Hepatic stellate cell (primary cell): ENCODE results near the gene KLHL22.
"Not testable (repeated sequence)": the region's sequence is repeated elsewhere in the genome, so short reads cannot be mapped to it uniquely, and the experiment has no call there.

ENCODE experiments used
- DNase-seq: peaks from one replicate; pipeline ENCODE4 v3.0.0; 2011; ENCODE audit warnings: low spot score

The KLHL22 gene

DNA sequence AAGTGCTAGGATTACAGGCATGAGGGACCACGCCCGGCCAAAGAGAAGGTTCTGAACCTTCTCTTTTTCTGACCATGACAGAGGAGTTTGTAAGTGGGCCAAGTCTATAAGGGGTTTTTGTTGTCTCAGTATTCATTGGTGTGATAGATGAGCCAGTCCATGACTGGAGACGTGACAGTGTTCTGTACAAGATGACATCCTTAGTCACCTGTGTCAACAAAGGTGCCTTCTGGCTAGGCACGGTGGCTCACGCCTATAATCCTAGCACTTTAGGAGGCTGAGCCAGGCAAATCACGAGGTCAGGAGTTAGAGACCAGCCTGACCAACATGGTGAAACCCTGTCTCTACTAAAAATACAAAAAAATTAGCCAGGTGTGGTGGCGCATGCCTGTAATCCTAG lies 4.2 kb upstream of the KLHL22 start:
- no peak for DNase-seq

DNA sequence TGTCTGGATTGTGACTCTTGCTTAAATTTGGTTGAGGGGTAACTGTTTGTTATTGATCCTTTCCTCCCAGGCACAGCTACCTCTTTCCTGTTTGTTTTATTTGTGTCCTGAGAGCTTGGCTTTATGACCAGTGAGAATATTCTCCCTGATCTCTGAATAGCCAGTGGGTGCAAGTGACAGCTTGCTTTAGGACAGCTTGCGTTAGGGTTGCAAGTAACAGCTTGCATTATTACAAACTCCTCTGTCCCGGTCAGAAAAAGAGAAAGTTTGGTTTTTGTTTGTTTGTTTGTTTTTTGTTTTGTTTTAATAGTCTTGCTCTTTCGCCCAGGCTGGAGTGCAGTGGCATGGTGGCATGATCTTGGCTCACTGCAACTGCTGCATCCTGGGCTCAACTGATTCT lies 3.3 kb upstream of the KLHL22 start:
- DNase-seq = no peak

DNA sequence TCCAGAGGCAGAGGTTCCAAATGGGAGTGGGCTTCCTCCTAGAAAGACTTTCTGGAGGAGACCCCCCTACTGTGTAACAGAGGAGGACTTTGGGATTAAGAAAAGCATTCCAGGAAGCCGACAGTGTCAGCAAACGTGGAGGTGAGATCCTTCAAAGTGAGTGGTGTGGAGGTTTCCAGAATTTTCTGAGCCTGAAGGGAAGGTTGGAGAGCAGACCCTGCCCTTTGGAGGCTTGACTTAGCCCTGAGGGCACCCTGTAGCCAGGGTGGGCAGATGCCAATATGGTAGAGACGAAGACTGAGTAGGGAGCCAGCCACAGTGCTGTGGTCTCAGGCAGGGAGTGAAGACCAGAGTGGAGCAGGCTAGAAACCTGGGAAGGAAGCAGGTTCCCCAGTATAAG lies 1.8 kb upstream of the KLHL22 start:
- DNase-seq = no peak

DNA sequence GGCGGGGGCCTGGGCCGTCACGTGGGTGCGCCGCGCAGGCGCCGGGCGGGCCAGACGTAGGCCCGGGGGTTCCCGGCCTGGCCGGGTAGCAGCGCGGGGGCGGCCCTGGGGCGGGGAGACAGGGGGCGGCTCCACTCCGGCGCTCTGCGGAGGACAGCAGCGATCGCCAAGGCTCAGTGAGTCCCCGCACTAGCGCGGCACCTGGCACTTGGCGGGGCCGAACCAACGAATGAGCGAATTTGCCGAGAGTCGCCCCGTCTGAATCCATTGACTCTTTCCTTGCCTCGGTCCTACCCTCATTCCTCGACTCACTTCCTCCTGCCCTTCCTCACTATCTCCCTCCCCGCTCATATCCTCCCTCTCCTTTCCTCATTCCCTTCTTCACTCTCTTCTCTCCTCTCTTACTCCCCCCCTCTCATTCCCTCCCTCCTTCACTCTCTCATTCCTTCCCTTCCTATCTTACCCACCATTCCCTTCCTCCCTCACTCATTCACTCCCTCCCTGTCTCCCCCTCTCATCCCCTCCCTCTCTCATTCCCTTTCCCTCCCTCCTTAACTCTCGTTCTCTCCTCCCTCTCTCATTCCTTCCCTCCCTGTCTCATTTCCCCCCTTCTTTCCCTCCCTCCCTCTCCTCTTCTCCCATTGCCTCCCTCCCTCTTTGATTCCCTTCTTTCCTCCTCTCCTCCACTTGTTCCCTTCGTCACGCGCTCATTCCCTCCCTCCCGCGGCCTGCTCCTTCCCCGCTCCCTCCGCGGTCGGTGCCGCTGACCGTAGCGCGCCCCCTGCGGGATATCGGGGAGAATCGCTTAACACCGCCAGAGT lies 476 bp upstream of the KLHL22 start:
- DNase-seq = peak; percentile 98

DNA sequence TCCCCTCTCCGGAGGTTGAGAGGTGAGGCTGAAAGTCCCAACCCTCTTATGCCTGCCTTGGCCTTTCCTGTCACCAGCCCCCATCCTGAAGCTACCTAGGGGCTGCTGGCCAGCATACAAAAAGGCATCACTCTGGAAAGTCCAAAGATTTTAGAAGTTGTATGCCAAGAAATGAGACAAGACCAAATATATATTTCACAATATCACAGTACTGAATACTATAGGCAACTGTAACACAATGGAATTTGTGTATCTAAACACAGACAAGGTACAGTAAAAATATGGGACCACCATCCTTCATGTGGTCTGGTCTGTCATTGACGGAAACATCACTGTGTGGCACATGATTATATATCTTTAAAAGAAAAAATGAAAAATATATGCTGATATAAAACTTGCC lies 4.2 kb downstream of the KLHL22 start:
- DNase-seq = no peak

DNA sequence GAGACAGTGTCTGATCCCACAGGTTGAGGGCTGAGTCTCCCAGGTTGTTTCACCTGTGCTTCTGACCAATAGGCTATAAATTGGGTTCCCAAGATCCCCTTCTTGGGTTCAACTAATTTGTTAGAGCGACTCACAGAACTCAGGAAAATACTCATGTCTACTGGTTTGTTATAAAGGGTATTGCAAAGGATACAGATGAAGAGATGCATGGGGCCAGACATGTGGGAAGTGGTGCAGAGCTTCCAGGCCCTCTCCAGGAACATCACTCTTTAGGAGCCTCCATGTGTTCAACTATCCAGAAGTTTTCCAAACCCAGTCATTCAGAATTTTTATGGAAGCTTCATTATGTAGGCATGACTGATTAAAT lies 4.7 kb downstream of the KLHL22 start:
- no peak for DNase-seq

DNA sequence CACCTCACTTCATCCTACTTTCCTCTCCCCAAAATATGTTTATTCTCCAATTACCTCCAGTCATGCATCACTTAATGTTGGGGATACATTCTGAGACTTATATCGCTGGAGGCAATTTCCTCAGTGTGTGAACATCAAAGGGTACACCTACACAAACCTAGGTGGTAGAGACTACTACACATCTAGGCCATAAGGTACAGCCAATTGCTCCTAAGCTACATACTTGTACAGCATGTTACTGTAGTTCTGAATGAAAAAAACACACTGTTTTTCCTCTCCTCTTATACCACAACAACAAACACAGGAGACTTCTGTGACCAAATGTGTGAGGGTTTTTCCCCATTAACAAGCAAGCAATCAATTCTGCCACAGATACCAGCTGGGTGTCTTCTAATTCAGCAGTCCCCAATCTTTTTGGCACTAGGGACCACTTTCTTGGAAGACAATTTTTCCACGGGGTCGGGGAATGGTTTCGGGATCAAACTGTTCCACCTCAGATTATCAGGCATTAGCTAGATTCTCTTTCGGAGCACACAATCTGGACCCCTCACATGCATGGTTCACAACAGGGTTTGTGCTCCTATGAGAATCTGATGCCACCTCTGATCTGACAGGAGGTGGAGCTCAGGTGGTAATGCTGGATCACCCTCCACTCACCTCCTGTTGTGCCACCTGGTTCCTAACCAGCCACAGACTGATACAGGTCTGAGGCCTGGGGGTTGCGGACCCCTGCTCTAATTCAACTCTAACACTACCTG lies 5.2 kb downstream of the KLHL22 start:
- DNase-seq = no peak

DNA sequence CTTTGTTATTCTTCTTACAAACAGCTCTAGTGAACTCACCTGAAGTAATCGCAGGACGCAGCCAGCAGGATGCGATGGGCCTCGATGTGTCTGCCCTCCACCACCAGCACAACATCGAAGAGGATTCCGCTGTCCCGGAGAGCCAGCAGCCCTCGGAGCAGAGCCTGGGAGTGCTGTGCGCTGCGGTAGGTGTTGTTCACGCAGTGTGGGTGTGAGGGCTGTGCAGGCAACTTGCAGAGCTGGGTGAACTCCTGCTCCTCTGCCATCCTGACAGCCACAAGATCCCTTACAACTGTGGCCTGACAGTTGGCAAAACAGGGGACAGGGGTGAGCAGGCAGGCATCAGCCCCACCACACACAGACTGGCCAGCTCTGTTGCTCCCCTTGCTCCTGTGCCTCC lies 6.6 kb downstream of the KLHL22 start:
- DNase-seq = no peak

DNA sequence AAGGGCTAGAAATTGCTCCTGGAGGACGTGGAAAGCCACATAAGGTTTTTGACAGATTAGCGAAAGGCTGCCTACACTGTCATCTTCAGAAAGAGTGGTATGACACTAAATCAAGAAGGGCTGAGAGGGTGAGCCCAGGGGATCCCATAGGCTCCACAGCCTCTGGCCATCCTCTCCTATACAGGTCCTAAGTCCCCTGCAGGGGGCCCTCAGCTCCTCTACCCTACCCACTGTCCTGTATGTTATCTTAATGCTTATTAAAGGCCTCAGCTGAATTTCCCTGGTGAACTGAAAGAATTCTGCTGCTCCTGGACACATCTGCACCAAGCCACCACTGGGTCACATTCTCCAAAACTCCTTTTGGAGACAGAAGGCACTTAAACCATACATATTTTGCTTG lies 7.9 kb downstream of the KLHL22 start:
- no peak for DNase-seq

DNA sequence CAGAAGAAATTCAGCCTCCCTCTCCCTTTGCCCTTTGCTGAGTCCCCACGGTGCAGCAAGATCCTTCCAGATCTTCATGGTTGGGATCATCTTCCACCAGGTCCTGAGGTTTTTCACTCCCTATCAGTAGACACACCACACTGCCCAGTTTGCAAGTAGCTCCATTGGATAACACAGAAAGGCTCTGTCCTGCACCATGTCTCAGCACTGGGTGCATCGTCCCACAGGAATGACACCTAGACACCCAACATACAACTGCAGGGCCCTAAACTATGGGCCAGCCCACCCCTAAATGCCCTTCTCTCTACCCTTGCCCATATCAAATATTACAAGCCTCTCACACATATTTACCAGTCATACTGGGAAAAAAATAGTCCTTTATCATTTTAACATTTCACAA lies 9.4 kb downstream of the KLHL22 start:
- DNase-seq = no peak

DNA sequence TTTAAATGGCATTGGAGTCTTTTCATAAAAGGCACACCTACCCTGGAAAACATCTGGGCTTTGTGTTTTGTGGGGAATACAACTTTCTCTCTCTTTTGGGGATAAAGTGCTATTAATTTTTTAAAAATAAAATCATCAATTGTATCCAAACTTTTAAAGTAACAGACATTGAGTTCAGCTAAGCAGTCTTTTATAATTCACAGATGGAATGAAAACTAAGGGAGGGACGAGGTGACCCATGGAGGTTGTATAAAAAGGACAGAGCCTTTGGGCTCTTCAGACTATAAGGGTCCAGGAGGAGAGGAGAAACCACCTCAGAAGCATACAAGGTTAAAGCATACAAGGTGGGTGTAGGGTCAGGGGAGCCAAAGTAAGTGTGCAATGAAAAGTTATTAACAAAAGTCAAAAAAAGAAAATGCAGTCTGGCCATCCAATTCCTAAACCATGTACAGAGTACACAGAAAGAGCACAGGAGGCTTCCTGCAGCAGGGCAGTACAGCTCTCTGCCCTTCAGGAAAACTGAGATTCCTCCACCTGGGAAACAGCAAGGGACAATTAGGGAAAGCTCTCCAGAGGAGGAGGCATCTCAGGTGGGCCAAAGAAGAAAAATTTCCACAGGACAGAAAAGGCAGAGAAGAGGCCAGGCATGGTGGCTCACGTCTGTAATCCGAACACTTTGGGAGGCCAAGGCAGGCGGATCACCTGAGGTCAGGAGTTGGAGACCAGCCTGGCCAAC lies 10.5 kb downstream of the KLHL22 start:
- no peak for DNase-seq

DNA sequence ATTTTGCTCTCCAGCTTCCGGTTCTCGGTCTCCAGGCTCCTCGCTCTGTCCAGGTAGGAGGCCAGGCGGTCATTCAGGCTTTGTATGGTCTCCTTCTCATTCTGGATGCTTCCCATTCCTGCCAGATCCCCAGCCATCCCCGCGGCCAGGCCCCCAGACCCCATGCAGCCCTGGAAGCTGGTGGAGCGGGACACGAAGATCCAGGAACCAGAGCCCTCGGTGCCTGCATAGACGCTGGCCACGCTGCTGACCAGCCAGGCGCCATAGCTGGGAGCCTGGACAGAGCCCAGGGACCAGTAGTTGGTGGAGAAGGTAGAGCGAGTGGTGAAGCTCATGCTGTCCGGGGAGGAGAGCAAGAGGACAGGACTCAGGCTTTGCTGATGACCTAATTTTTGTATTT lies 11.8 kb downstream of the KLHL22 start:
- DNase-seq = no peak

DNA sequence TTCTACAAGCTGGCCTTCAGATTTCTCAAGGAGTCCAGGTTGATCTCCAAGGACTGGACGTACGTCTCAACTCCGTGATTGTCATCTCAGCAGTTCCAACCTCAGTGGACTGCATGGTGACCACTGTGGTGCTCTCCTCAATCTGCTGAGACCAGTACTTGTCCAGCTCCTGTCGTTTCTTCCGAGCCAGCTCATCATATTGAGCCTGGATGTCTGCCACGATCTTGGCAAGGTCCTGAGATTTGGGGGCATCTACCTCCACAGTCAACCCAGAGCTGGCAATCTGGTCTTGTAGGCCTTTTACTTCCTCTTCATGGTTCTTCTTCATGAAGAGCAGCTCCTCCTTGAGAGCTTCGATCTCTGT lies 12.5 kb downstream of the KLHL22 start:
- not testable (repeated sequence) for DNase-seq

DNA sequence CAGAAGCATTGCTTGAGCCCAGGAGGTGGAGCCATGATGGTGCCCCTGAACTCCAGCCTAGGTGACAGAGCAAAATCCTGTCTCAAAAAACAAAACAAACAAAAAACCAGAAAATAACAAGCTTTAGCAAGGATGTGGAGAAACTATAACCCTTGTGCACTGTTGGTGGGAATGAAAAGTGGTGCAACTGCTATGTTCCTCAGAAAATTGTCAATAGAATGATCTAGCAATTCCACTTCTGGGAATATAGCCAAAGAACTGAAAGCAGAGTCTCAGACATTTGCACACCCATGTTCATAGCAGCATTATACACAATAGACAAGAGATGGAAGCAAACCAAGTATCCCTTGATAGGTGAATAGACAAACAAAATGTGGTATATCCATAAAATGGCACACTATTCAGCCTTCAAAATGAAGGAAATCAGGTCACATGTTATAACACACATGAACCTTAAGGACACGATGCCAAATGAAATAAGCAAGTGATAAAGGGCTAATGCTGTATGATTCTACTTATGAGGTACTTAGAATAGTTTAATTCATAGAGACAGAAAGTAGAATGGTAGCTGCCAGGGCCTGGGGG lies 15.9 kb downstream of the KLHL22 start:
- no peak for DNase-seq

DNA sequence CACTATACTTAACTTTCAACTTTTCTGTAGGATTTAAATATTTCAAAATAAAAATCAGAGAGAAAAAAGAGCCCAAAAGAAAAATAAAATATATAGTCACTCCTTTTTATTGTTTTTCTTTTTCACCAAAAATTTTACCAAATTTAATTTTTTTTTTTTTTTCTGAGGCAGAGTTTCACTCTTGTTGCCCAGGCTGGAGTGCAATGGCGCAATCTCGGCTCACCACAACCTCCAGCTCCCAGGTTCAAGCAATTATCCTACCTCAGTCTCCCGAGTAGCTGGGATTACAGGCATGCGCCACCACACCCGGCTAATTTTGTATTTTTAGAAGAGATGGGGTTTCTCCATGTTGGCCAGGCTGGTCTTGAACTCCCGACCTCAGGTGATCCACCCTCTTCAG lies 17.5 kb downstream of the KLHL22 start:
- DNase-seq = not testable (repeated sequence)

DNA sequence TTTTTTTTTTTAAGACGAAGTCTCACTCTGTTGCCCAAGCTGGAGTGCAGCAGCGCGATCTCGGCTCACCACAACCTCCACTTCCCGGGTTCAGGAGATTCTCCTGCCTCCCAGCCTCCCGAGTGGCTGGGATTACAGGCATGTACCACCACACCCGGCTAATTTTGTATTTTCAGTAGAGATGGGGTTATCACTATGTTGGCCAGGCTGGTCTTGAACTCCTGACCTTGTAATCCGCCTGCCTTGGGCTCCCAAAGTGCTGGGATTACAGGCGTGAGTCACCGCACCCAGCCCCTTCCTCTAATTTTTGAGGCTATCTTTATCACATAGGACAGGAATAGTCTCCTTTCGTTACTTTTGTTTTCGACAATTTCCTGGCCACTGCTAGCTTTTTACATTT lies 20.0 kb downstream of the KLHL22 start:
- not testable (repeated sequence) for DNase-seq

DNA sequence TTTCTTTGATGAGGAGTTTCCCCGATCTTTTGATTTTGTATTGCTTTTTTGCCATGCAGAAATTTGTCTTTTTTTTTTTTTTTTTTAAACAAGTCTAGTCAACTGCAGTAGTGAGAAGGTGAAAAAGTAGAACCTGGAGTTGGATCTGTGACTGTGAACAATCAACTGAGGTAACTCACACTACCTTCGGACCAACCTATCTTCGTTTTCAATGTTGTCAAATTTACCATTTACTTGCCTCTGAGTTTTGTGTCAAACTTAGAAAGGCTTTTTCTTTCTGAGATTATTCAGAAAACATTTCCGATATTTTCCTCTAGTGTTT lies 20.5 kb downstream of the KLHL22 start:
- no peak for DNase-seq

DNA sequence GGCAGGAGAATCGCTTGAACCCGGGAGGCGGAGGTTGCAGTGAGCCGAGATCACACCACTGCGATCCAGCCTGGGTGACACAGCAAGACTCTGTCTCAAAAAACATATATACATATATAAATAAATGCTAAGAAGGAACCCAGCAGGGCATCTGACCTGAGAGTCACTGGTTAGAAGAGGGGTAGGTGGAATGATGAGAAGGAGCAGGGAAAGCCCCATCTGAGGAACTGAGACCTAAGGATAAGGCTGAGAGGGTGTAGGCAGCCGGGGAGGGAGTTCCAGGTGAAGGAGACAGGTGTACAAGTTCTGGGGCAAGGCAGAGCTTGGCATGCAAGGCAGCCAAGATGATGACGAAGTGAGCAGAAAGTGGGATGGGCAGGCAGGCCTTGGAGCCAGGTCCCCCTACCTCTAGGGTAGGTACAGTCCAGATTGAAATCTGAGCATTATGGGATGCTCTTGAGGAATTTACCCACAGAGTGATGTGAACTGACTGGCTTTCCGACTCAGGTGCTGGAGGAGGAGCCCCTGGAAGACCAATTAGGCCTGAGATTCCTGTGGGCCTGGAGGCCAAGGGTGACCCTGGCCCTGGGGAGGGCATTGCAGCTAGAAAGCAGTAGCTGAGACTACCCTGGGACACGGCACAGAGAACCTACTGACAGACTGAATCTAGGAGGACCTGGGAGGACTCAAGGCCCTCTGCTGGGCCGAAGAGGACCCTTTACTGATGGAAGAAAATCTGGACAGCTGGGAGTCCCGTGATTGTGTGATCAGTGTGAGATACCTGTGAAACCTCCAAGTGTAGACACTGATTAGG lies 22.8 kb downstream of the KLHL22 start:
- DNase-seq = no peak

DNA sequence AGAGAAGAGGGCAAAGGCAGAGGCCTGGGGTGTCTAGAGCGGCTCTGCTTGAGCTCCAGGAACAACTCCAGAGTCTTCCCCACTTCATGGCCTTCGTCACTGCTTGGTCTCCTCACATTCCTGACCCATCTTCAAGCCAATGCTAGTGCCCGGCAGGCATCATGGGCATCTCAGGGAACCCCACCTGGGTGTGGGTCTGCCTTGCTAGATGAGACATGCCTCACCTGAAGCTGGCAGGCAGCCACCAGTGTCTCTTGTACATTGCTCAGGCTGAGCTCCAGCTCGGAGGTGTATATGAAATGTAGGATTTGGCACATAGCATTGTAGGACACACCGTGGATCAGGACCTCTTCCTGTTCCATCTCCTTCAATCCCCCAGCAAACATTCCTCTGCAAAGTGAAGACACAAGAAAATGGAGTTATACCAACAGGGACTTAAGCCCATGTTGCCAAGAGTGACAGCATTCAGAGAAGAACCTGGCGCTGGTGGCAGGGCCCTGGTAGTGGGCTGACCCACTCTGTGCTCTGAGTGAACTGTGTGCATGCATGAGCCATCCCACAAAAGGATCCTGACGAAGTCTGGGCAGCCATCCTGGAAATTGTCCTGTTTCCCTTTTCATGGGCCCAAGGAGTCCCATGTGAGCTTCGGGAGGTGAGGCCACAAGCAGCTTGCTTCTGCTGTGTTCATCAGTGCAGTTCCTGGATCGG lies 24.3 kb downstream of the KLHL22 start:
- DNase-seq = no peak

DNA sequence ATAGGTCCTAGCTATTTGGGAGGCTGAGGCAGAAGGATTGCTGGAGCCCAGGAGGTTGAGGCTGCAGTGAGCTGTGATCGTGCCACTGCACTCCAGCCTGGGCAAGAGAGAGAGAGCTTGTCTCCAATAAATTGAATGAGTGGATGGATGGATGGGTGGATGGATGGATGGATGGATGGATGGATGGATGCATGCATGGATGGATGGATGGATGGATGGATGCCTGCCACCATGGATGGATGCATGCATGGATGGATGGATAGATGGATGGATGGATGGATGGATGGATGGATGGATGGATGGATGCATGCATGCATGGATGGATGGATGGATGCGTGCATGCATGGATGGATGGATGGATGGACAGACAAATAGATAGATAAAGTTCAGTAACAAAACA lies 25.1 kb downstream of the KLHL22 start:
- DNase-seq = not testable (repeated sequence)

DNA sequence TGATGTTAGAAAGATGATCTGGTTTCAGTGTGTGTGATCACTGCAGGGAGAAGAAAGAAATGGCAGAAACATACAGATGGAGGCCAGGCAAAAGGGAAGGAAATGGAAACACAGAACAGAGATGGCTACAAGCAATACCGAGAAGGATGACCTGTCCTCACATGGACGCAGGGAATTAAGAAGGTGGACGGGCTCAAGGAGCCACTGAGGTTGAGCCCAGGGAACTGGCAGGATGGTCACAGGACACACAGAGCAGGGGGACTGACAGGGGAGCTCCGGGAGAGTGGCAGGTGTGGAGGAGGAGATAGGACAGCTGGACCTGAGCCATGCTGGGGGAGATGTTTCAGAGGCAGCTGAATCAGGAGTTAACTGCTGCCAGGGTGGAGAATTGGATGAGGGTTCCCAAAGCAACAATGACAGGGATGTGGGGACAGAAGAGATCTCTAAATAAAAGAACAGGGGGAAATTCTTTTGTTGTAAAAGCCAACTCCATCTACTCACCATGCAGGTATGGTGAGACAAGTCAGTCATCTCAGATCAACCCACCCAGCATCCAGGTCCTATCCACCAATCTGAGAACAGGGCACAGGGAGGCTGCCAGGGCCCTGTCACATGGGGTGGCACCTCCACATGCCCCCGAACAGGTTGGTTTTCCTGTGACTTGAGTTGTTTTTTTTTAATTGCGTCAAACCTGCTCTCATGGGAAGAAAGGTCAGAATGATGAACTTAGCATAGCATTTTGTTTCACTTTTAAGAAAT lies 26.3 kb downstream of the KLHL22 start:
- no peak for DNase-seq
